UCSD-AML1 (cell line): Measurements from ENCODE around the gene DGLUCY.
"Not testable (repeated sequence)": the region's sequence is repeated elsewhere in the genome, so short reads cannot be mapped to it uniquely, and the experiment has no call there.

Experiments
- DNase-seq: peaks from one replicate; lab custom pipeline; 2025; ENCODE audit not compliant: unreplicated experiment; lab: John Stamatoyannopoulos, UW

DGLUCY gene, protein sequence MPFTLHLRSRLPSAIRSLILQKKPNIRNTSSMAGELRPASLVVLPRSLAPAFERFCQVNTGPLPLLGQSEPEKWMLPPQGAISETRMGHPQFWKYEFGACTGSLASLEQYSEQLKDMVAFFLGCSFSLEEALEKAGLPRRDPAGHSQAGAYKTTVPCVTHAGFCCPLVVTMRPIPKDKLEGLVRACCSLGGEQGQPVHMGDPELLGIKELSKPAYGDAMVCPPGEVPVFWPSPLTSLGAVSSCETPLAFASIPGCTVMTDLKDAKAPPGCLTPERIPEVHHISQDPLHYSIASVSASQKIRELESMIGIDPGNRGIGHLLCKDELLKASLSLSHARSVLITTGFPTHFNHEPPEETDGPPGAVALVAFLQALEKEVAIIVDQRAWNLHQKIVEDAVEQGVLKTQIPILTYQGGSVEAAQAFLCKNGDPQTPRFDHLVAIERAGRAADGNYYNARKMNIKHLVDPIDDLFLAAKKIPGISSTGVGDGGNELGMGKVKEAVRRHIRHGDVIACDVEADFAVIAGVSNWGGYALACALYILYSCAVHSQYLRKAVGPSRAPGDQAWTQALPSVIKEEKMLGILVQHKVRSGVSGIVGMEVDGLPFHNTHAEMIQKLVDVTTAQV

DNA sequence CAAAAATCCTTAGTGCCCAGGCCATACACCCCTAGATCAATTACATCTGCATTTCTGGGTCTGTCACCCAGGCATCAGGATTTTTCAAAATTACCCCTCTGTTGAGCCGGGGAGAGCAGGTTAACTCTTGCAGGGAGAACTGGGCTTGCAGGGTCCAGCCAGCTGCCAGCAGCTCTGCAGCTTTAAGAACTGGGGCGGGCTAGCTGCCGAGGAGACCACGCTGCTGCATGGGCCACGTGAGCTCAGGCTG, at the start of gene DGLUCY:
Gene DGLUCY (plus strand): TSS at position 245 of the 250 bp plus-strand sequence. CDS start 46,222 bp downstream, outside the sequence.
- no peak for DNase-seq

DNA sequence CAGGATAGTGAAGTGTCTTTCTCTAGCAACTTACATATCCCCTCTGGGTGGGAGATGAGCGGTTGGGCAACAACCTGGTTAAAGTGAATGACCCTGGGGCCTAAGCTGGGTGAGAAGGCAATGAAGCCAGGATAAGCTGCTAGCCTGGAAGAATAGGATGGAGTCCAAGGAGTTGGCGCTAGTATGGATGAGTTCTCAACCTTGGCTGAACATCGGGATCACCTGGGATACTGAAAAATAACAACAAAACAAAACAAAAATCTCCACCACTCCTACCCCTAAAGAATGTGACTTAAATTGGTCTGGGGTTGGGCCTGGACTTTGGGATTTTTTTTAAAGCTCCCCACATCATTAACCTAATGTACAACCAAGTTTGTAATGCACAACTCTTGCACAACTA, 48.6 kb upstream of the DGLUCY start:
- no peak for DNase-seq

DNA sequence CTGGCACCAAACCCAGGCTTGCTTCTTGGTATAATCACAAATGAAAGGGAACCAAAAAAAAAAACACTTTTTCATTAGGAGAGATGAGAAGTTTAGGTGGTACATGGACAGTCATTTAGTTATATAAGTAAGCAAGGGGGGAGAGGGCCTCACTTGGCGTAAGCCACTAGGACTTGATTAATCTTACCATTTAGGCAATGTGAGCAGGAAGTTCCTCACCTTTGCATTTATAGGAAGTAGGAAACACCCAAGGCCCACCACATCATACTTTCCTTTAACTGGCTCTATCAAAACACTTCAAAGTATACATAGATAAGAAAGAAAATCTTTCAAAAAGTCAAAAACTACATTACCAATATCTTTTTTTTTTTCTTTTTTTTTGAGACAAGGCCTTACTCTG, 46.7 kb upstream of the DGLUCY start:
- no peak for DNase-seq

DNA sequence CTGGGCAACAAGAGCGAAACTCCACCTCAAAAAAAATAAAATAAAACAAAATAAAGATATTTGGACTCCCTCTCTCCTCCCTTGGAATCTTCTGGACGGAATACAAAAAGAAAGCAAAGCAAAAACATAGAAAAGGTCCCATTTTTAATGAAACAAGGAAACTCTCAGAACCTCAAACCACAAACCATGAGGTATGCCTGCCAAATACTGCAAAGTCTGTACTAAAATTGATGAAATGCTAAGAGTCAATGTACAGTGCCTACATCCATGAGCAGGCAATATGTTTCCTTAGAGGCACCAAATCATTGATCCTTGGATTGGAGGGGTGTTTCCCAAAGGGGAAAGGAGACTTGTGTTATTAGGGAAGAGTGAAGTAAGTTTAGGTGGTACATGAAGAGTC, 45.2 kb upstream of the DGLUCY start:
- DNase-seq: no peak

DNA sequence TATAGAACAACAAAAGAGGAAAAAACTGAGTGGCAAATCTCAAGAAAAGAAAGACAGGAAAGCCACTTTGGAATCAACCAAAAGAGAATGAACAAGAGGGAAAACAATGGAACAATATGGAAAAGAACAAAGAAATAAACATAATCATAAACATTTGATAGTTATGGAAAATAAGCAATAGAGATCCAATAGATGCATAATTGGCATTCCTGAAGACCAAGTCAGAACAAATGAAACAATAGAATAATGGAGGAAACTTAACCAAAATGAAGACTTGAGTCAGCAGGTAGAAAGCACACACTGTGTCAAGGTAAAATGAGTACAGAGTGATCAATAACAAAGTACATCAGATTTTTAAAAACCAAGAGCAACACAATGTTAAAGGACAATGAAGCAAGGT, 43.3 kb upstream of the DGLUCY start:
- DNase-seq: no peak

DNA sequence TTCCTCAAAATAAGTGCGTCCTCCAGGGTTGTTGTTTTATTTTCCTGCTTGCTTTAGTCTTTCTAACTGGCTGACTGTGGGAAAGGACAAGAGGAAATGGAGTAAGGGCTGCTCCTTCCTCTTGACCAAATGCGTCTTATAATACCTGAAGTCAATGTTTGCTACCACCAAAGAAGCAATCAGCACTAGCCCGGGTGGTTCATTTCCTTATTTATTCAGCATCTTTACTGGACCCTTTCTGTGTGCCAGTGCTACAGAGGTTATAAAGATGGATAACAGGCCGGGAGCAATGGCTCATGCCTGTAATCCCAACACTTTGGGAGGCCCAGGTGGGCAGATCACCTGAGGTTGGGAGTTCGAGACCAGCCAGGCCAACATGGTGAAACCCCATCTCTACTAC, 38.3 kb upstream of the DGLUCY start:
- no peak for DNase-seq

DNA sequence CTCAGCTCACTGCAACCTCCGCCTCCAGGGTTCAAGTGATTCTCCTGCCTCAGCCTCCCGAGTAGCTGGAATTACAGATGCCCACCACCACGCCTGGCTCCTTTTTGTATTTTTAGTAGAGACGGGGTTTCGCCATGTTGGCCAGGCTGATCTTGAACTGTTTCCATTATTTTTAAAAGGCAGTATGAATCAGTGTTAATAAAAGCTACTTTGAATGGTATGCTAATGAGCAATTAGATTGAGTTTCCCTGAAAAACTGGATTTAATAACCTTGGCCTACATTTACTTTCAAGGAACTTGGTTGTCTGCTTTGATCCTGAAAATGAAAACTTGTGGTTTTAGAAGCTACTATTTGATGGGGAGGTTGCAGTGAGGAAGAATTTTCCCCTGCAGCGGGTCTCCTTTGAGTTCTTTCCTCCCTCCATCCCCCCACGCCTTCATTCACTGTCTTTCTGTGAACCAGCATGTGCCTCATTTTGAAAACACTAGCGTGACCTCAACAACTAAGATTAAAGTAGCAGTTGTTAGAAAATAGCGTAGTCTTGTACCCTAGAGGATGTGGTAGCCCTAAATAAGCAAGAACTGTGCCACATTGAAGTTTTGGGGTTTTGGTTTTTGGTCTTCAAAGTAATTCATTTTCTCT, 35.7 kb upstream of the DGLUCY start:
- DNase-seq: no peak

DNA sequence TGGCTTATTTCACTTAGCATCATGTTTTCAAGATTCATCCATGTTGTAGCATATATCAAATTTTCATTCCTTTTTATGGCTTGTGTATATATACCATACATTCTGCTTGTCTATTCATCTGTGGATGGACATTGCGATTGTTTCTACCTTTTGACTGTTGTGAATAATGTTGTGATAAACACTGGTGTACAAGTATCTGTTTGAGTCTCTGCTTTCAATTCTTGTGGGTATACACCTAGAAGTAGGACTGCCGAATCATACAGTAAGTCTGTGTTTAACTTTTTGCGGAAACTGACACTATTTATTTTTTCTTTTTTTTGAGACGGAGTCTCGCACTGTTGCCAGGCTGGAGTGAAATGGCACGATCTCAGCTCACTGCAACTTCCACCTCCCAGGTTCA, 33.8 kb upstream of the DGLUCY start:
- DNase-seq: no peak

DNA sequence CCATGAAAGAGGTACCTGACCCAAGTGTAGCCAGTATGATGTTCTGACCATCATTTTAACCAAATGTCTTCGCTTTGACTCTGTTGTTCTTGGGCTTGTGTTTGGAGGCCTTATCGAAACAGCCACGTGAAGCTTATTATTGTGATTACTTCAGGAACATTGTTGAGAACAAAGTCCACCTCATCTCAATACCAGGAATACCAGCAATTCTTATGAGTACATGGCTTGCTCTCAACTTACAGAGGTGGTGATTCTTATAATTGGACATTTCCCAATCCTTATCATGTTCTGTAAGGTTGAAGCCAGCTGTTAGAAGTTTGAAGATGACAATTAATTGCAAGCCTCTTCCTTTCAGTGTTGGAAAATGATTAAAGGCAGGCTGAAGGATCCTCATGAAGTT, 31.6 kb upstream of the DGLUCY start:
- no peak for DNase-seq

DNA sequence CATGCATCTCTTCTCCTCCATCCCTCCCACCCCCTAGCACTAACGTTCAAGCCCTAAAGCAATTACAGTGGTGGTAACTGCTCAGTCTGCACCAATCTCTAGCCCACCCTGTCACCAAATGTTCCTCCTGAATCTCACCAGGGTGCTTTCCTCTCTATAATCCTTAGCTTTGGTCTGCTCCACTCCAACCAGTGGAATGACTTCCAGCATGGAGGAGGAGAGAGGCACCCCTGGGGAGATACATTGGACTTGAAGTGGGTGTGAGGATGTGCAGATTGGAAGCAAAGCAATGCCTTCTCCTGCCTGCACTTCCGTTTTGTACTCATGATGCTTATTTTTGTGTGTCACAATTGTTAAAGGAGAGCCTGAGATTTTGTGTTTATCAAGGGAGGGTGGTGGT, 29.4 kb upstream of the DGLUCY start:
- no peak for DNase-seq

DNA sequence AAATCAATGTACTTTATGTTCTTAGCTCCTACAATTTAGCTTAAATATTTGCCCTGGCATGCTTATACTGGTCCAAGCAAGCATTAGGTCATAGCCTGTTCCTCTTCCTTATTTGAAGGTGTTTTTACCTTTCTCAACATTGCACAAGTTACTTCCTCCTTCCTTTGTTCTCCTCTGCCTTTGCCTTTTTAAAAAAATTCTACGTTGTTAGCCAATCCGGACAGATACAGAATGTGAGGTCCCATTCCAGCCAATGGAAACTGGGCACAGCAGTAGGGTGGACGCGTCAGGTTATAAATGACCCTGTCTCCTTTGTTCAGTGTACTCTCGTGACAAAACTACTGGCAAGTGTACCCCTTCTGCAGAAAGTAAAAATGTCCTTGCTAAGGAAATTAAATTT, 26.4 kb upstream of the DGLUCY start:
- DNase-seq: not testable (repeated sequence)

DNA sequence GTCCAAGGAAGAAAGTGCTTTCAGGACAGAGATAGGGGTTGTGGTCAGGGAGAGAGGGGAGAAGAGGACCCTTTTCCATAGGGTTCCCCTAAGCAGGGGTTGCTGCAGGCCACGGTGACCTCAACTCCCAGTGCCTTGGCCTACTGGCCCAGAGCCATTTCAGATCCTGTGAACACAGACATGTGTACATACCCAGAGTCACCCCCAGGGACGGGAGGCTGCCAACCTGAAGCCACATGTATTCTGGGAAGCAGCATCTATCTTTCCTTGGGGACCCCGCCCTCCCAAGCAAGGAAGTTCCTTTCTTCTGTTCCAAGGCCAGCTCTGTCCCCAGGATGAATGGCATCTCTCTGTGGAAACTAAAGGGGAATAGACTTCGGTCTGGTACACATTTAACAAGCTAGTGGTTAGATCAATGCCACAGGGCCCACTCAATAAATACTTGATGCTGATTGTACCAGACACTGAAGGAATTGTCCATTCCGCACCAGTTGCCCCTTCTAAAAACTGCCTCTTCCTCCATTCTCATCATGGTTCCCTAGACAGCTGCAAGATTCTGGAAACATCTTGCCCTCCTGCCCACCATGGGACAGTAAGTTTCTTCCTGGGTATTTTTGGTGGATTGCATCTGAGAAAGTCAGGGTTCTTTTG, 25.2 kb upstream of the DGLUCY start:
- no peak for DNase-seq

DNA sequence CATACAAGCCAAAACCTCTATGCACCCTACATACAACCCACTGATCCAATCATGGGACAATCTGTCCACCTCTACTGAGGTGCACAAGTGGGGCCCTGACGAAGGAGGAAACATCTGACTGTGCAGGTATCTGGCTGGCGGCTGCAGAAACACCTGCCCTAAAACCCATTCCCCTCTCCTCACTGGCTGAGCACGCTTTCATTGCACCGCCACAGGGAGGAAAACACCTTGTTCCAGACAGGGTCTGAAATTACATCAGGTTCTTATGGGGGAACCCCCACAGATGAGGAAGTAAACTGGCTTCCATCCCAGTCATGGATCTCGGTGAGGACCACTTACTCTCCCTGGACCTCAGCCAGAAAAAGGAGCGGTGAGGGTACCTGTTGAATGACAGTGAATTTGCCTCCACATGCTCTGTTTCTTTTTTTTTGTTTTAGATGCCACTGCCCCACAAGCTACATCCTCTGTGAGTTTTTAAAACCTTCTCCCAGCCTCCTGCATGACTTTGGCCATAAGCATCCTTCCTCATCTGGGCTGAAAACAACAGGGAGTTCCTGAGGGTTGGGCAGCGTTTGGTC, 23.8 kb upstream of the DGLUCY start:
- DNase-seq: no peak

DNA sequence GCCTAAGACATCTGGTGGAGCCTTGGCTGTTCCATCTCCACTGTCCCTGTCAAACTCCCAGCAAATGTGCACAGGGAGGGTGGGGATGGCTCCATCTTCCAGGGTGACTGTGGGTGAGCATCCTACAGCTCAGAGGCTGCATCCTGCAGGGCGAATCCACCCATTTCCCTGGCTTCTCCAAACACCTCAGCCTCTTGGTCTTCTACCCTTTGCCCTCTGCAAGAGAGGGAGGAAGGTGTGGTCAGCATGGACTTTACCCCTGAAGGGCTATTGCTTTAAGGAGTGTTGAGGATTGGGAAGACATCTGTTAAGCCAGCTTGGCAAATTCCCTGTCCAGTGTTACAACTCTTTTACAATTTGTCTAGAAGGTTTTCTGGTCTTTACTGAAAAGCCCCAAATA, 23.1 kb upstream of the DGLUCY start:
- no peak for DNase-seq

DNA sequence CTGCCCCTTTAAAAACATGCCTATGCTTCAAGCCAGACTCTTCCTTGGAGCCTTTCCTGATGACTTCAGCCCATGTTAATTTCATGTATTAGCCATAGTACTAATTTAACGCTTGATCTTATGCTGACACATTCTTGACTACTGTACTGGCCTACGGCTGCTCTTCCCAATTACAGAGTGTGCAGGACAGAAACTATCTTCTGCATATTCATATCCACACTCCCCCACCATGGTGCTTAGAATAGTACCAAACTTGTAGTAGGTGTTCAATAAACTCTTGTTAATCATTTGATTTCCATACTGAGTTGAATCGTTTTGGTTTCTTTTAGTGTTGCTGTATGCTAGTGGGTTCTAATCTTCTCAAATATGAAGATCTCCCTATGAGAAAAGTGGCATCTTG, 21.8 kb upstream of the DGLUCY start:
- DNase-seq: no peak

DNA sequence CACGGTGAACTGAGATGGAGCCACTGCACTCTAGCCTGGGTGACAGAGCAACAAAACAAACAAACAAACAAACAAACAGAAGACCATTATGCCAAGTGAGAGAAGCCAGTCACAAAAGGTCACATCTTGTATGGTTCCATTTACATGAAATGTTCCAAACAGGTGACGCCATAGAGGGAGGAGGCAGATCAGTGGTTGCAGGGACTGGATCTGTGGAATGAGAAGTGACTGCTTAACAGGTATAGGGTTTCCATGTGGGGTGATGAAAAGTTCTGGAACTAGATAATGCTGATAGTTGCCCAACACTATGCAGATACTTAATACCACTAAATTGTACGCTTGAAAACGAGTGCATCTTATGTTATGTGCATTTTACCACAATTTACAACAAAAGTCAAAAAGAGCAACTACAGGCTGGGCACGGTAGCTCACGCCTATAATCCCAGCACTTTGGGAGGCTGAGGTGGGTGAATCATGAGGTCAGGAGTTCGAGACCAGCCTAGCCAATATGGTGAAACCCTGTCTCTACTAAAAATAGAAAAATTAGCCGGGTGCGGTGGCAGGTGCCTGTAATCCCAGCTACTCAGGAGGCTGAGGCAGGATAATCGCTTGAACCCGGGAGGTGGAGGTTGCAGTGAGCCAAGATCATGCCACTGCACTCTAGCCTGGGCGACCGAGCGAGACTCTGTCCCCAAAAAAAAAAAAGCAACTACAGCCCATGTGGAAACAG, 20.0 kb upstream of the DGLUCY start:
- DNase-seq: not testable (repeated sequence)

DNA sequence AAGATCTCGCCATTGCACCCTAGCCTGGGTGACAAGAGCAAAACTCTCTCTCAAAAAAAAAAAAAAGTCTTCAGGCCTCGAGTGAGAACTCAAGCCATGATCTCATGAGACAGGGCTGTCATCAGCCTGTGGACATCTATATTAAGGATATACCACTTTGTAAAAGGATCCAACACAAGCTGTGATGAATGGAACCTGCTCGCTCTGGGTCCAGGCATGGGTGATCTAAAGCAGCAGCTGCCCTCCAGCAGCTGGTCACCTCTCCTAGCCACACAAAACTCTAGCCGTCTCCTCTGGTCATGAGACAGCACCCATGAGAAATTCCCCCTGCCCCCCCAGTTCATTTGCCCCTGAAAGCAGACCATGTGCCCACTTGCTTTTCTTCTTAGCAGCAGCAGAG, 19.1 kb upstream of the DGLUCY start:
- DNase-seq: no peak

DNA sequence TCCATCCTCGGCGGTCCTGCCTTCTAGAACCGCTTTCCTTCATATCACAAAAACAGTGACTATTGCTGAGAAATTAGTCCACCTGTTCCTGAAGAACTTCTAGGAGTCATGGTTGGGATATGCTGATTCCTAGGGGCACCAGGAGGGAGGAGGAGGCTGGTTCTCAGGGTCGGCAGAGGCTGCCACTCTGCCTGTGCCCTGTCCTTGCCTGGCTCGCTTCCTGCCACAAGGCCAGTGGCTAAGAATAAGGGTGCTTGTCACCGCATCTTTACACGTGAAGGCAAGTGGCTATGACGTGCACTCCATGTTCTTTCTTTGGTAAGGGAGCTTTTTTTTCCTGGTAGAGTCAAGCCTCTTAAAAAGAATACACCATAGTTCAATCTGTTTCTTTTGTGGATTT, 18.7 kb upstream of the DGLUCY start:
- DNase-seq: no peak

DNA sequence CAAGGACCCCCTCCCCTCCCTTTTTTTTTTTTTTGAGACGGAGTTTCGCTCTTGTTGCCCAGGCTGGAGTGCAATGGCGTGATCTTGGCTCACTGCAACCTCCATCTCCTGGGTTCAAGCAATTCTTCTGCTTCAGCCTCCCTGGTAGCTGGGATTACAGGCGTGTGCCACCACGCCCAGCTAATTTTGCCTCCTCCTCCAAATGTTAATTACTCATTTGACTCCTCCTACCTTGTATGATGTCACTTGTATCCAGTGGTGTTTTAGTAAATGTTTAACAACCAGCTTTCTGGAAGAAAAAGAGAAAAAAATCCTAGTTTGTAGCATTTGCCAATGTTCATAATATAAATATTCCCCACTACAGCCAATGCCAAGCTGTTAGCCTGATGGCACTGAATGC, 16.2 kb upstream of the DGLUCY start:
- not testable (repeated sequence) for DNase-seq

DNA sequence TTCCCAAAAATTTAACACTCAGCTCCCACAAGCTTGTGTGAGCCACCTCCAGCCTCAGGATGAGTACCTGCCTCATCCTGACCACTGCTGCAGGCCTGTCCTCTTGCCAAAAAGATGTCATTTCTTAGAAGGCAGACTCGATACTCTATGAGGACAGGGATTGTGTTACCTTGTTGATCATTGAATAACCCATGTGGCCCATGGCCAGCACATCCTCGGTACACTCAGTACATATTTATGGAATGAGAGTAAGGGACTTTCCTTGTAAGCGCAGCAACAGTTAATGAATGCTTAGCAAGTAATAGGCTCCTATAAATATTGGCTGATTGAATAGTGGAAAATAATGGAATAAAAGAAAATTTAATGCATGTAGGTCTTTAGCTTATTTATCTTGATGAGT, 15.3 kb upstream of the DGLUCY start:
- no peak for DNase-seq

DNA sequence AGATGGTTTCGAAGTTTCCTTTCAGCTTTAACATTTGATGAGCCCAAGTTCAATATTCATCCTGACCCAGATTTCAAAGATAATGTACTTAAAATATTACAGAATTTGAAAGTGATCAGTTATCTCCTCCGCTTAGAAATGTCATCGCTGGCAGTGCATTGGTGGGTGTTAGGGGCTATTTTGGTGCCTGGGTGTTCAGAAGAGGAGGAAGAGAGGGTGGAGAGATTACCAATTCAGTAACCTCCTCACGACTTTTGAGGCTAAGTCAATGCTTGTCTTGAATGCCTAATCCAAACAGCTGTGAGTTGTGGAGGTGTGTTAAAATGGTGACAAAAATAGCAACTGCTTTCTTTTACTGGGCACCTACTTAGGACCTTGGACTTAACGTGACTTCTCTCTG, 13.8 kb upstream of the DGLUCY start:
- DNase-seq: no peak
